ENCODE measurements around the gene KLK14.

- TF ChIP-seq CTCF (IDR thresholded peaks at IDR 0.05) (no peak), POLR2A (IDR thresholded peaks at IDR 0.05) (no peak)
These were observed 7.8 kb upstream of the KLK14 start for GRCh38 chr19:51090471-51090870.

Measured in lower leg skin (tissue), 3 donors.